B cell (primary cell): ENCODE data around the gene BMPR1A.

ENCODE experiments used
- EZH2 ChIP-seq: IDR thresholded peaks from 2 replicates; pipeline ENCODE4 v1.6.1; 2012; ENCODE audit warnings: borderline replicate concordance, low read depth, mild to moderate bottlenecking, moderate library complexity, low read length; ENCODE audit not compliant: insufficient read depth, poor library complexity, severe bottlenecking
- TF ChIP-seq, protein P1 (sequence below): fragments of 200-600 bp; IDR thresholded peaks from one replicate; pipeline ENCODE4 v1.8.0; 2022; ENCODE audit warnings: antibody characterized with exemption, mild to moderate bottlenecking

DNA sequence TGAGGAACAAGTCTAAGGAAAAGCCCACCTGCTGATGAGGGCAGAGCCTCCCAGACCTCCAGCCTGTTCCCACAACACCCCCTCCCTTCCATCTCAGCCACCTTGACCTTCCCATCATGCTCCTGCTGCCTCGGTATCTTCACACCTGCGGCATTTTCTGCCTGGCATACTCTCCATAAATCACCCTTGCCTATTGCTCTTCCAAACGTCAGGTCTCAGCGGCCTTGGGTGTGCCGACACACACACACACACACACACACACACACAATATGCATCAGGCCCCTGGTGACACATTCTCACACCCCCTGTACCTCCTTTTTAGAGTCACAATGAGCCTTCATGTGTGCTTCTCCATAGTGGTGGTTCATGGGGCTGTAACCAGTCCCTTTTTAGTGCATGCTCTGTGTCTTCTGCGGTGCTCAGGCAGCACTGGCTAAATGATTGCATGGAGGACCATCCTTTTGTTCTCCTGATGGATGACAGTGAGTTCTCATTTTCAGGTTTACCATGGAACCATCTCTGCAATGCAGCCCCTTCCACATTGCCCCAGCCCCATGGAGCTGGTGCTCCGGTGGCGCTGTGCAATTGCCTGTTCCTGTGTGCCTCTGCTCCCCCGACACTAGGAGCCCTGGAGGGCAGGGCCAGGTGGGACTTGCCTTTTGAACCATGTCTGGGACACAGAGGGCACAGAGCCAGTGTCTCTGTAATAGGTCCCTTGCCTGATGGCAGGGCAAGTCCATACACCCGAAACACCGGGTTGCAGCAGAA, 216.4 kb downstream of the BMPR1A start:
- TF ChIP-seq, protein P1, sequence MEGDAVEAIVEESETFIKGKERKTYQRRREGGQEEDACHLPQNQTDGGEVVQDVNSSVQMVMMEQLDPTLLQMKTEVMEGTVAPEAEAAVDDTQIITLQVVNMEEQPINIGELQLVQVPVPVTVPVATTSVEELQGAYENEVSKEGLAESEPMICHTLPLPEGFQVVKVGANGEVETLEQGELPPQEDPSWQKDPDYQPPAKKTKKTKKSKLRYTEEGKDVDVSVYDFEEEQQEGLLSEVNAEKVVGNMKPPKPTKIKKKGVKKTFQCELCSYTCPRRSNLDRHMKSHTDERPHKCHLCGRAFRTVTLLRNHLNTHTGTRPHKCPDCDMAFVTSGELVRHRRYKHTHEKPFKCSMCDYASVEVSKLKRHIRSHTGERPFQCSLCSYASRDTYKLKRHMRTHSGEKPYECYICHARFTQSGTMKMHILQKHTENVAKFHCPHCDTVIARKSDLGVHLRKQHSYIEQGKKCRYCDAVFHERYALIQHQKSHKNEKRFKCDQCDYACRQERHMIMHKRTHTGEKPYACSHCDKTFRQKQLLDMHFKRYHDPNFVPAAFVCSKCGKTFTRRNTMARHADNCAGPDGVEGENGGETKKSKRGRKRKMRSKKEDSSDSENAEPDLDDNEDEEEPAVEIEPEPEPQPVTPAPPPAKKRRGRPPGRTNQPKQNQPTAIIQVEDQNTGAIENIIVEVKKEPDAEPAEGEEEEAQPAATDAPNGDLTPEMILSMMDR = no peak
- no peak for TF ChIP-seq EZH2
